ENCODE measurements around the gene APEH.
"Not testable (repeated sequence)": the region's sequence is repeated elsewhere in the genome, so short reads cannot be mapped to it uniquely, and the experiment has no call there.

The APEH gene

DNA sequence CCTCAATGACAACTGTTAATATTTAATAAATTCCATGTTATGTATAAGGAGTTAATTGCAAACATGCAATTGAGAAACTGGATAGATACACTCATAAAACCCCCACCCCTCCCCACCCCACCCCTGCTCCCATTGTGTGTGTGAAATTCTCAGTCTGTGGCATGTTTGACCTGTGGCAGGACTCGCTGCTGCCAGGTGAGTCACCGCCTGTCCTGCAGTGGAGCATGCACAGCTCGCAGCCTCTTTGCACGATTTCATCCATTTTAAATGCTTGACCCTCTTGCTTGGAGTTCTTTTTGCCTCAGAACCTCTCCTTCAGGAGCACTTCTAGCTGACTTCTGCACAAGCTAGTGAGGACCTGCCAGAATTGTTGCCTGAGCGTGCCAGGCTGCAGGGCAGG, 5.3 kb upstream of the APEH start:
- no peak for DNase-seq (ENCODE audit: low read depth)

DNA sequence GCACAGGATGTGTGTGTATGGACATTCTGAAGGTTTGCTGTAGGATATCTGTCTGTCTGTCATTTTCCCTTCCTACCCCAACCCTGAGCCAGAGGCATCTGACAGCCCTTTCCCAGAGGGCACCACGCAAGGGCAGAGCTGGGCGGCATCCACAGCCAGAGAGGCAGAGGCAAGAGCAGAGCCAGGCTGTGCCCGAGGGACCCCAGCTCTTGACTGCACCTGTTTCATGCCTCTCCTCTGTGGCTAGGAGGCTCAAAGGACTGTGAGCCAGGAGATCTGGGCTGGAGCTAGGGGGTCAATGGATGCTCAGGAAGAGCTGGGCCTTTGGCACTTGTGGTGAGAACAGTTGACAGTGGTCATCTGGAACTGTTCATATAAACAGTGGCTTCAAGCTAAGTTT, 4.8 kb upstream of the APEH start:
- no peak for DNase-seq (ENCODE audit: low read depth)

DNA sequence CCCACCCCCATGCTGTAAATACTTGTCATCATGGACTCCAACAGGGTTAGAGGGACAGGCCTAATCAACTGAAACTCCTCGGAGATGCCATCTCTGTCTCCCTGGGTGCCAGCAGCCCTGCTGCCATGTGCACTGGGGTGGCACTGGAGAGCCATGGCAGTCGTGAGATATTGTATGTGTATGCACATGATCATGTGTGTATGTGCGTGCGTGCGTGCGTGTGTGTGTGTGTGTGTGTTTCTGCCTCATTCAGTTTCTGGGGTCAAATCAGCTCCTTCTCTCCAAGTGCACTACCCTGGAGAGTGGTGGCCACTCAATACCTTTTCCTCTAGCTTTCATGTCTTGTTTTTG, 3.2 kb upstream of the APEH start:
- DNase-seq (ENCODE audit: low read depth): no peak

DNA sequence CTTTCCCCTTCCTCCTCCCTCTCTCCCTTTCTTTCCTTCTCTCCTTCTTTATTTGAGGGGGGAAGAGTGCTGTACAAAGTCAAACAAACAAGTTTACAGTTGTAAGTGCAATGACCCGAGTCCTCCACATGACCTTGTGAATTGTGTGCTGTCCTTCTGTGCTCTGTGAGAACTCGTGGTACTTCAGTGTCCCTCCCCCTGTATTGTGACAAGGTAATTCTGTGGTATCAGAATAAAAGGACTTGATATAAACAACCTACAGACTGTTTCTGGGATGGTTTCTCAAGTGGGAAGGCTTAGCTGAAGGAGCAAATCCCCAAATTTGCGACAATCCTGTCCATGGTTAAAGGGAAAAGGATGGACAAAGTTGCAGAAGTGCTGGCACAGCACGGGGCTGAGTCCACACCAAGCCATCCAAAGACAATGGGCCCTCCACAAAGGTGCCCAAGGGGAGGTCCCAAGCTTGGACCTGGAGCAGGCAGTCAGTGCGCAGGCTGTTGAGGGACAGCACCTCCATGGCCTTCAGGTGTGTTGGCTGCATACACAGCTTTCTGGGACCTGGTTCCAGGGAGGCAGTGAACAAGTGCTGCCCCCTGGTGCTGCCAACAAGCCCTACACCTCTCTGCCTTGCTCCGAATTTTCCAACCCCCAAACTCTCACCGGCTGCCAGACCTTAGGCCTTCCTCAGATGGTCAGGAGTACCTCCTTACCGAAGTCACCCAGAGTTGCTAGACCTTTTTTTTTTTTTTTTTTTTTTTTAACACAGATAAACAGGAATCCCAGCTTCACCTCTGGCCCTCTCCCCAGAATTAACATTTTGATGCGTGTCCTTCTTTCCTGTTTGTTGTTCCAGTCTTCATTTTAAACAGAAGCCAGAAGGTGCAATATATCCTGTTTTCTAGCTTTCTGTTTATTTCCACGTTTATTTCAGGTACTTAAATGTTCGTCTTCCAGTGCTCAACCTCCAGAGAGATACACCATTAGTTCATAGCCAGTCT, 2.6 kb upstream of the APEH start:
- peak; percentile 21 for DNase-seq (ENCODE audit: low read depth)

DNA sequence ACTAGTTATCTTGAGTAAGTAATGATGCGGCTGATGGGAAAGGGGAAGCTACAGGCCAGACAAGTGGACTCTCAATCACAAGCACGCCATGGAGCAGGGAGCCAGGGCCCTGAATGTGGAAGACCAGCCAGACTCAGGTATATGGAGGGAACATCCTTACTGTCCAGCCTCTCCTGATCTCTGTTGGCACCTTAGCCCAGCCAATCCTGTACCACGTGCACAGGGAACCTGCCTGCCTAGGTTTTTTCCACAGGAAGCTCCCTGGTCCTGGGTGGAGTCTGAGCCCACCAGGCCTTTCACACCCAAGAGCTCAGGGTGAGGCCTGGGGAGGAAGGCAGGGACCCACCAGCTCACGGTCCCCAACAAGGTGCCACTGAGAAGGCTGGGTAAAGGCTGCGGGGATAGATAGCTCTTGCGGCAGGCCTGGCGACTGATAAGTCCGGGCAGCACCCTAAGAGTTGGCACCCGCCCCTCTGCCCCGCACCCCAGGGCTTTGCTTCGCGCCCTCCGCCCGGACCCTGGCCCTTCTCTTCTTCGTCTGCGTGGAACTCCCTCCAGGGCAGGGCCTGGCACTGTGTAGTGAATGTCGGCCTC, 933 bp upstream of the APEH start:
- no peak for DNase-seq (ENCODE audit: low read depth)

DNA sequence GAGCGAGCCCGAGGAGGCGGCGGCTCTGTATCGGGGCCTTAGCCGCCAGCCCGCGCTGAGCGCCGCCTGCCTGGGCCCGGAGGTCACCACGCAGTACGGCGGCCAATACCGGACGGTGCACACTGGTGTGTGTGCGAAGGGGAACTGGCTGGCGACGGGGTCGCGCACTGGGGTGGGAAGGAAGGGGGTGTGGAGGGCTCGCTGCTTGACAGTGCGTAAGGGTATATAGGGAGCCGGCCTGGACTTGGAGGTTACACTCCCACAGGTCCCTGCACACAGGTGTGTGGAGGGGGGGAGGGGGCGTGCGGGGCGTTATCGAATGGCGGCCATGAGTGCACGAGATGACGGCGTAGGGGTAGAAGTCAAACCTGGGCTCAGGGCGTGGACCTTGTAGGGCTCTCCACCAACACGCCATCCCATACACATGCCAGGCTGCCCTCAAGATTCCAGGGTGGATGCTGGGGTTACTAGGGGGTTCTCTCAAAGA, 389 bp downstream of the APEH start:
- no peak for DNase-seq (ENCODE audit: low read depth)

DNA sequence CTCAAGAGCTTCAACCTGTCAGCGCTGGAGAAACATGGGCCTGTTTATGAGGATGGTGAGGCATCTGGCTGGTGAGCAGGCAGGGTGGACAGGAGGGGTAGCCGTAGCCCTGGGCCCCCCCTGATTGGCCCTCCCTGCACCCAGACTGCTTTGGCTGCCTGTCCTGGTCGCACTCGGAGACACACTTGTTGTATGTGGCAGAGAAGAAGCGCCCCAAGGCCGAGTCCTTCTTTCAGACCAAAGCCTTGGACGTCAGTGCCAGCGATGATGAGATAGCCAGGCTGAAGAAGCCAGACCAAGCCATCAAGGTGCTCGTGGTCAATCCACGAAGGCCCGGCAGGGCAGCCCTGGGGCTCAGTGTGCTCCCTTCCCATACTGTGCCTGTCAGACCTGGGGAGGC, 1.8 kb downstream of the APEH start:
- DNase-seq (ENCODE audit: low read depth): no peak

DNA sequence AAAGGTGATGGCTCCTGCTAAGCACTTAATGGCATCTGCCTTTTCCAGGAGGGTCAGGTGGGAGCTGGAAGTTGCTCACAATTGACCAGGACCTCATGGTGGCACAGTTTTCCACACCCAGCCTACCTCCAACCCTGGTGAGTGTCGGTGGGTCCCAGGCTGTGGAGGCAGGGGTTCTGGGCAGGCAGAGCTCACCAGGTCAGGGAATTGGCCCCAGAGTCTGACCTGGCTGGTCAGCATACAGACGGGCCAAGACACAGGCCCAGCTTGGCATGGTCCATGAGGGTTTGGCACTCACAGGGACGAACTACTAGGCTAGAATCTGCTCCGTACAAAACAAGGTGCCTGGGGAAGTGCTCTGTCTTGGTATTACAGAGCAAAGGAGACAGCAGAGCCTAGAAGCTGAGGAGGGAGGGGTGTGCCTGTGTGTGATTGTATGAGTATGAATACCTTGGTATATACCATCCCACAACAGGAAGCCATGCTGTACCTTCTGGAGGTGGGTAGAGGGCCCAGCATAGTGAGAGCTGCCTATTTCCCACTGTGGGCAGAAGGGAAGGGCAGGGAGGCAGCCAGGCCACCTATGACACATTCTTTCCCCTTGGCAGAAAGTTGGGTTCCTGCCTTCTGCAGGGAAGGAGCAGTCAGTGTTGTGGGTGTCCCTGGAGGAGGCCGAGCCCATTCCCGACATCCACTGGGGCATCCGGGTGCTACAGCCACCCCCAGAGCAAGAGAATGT, 6.5 kb downstream of the APEH start:
- DNase-seq (ENCODE audit: low read depth): no peak

DNA sequence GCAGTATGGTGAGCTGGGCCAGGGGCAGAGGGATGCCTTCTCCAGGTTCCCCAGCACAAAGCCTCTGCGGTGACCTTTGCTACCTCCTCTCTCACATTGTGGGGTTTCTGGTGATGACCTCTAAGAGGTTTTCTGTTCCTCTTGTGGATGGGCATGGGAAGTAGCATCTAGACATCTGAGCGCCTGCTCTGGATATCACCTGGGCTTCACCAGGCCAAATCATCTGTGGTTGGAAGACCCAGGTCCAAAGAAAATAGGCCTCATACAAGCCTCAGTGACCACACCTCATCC, 7.0 kb downstream of the APEH start:
- DNase-seq (ENCODE audit: low read depth): no peak

DNA sequence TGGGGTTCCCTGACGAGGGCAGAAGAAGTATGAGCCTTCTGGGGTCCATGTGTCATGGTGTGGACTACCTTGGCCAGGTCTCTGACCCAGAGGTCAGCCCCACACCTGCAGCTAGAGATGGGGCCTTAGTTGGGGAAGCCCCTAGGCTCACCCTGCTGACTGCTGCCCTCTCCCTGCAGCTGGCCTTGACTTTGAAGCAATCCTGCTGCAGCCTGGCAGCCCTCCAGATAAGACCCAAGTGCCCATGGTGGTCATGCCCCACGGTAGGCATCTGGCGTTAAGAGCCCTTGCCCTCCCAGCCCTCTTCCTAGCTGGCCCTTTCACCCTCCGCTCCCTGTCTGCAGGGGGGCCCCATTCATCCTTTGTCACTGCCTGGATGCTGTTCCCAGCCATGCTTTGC, 7.4 kb downstream of the APEH start:
- DNase-seq (ENCODE audit: low read depth): no peak

DNA sequence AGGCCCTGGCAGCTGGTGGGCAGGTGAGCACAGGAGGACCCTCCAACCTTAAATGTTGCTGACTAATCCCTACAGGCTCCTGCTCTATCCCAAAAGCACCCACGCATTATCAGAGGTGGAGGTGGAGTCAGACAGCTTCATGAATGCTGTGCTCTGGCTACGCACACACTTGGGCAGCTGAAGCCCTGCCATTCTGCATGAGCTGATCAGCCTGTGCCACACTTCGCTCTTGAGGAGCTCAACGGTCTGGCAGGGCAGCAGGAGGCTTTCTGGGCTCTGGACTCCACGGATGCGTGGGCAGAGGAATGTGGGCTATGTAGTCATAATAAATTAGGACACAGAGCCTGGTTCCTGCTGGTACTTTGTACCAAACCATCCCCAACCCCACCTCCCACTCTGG, 9.0 kb downstream of the APEH start:
- DNase-seq (ENCODE audit: low read depth): no peak

DNA sequence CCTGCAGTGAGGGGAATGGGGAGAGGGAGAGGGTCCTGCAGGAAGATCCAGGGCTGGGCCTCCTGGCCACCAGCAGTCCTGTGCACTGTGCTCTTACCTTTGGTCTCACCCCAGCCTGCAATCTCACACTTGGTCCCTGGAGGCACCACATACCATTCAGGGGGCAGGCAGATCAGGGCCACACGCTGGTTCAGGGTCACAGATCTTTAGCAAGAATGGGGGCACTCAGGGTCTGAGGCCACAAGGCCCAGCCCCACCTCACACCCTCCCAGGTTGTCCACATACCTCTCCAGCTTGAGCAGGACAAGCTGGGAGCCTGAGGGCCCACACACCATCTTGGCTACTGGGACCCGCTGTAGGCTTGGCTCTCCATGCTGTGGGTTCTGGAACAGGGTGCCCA, 10.3 kb downstream of the APEH start:
- DNase-seq (ENCODE audit: low read depth): not testable (repeated sequence)

DNA sequence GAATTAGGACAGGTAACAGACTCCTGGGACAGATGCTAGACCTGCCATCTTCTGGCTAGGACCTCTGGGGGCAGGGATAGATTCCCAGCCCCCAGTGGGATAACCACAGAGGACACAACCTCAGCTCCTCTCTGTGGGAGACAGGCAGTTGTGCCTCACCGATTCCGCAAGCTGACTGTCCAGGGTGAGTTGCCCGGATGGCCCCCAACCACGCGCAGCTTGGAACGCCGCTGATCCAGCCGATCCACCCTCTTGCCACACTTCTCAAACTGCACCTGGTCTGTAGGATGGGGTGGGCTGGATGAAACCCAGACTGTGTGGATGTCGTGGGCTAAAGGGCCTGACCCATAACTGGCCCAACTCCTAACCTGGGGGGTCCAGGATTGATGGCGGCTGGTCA, 11.0 kb downstream of the APEH start:
- not testable (repeated sequence) for DNase-seq (ENCODE audit: low read depth)

DNA sequence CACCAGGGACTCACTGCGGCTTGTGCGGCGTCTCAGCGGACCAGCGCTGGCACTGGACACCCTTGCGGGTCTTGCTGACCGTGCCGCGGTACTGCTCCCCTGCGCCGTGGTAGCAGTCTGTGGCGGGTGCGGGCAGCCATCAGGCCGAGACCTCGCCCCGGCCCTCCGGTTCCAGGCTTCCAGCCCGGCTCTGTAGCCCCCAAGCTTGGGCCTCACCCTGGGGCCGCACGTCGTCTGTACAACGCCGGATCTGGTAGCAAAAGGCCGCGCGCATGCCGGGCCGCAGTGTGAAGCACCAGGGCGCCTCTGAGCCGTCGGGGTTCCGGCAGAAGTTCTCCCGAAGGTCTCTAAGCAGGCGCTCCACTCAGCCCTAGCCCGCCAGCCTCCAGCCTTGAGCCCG, 11.7 kb downstream of the APEH start:
- DNase-seq (ENCODE audit: low read depth): not testable (repeated sequence)

DNA sequence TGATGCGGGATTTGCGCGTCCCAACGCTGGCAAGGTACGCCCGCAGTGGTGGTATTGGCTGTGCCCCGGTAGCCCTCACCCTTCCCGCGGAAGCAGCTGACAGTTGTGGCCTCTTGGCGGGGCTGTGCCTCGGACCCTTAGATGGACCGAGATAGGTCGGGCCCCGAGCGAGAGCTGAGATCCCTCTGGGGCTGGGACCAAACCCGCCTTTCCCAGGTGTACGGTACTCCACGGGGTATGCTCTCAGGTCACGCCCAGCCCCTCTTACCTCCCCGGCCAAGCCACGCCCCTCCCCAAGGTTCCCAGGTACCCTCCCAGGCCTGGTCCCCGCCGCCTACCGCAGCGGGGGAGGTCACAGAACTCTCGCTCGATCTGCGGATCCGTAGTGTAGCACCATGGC, 12.2 kb downstream of the APEH start:
- not testable (repeated sequence) for DNase-seq (ENCODE audit: low read depth)

DNA sequence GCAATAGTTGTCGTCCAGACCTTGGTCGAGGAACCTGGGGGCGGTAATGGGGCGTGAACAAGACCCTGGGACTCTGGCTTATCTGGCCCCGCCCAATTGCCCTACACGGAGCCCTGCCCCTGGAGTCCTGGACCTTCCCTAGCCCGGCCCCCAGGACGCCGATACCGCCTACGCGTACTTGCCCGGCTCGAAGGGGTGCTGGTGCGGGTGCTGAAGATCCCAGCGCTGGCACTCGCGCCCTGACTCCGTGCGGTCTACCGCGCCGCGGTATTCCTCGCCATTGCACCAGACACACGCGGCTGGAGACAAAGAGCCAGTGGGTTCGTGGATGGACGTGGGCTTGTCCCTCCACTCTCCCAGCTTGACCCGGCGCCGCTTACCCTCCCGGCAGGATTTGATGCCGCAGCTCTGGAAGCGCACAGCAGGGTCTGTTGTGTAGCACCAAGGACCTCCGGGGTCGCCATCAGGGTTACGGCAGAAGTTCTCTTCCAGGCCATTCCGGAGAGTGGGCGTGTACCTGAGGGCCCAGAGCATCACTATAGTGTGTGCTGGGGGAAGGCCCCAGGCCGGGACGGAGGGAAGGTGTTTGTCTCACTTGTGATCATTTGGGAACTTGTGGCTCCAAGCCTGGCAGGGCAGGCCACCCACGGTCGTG, 12.7 kb downstream of the APEH start:
- not testable (repeated sequence) for DNase-seq (ENCODE audit: low read depth)

DNA sequence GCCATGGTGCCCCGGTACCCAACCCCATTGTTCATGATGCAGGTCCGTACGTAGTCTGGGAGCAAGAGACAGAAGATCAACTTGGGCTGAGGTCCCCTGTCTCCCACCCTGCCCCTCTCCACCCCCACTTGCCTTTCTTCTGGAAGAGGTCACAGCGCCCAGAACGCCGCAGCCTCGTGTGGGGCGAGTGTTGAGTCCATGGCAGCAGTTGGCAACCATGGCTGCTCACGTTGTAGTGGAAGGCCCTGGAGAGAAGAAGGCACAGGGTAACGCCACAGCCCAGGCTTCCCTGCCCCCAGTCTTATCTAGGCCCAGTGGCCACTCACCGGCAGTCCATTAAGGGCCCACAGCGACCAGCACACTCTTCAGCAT, 13.3 kb downstream of the APEH start:
- DNase-seq (ENCODE audit: low read depth): not testable (repeated sequence)

DNA sequence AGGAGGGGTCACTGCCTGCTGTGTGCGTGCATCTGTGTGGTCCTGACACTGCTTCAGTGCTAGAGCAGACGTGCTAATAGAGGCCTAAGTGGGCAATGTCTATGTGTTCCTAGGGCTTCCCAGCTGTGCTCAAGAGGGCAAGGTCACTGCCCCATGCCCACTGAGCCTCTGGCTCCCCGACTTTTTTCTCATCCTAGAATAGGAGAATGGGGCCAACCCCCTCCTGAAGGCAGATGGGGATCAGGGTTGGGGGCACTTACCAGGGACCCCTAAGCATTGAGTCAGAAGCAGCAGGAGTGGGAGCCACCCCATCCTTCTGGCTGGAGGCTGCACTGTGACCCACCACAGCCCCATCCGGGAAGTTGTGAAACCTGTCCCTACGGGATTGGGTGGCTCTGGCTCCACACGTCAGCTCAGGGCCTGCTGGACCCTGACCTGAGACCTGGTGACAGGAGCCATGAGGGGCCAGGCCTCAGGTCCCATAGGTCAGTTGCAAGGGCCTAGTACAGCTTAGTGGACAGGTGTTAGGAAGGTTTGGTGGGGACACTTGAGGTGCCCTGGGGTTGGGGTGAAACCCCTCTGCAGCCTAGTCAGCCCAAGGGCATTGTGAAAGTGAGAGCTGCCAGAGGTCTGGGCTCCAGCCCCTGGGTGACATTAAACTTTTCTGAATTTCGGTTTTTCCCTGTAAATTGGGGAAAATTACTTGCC, 14.3 kb downstream of the APEH start:
- not testable (repeated sequence) for DNase-seq (ENCODE audit: low read depth)

DNA sequence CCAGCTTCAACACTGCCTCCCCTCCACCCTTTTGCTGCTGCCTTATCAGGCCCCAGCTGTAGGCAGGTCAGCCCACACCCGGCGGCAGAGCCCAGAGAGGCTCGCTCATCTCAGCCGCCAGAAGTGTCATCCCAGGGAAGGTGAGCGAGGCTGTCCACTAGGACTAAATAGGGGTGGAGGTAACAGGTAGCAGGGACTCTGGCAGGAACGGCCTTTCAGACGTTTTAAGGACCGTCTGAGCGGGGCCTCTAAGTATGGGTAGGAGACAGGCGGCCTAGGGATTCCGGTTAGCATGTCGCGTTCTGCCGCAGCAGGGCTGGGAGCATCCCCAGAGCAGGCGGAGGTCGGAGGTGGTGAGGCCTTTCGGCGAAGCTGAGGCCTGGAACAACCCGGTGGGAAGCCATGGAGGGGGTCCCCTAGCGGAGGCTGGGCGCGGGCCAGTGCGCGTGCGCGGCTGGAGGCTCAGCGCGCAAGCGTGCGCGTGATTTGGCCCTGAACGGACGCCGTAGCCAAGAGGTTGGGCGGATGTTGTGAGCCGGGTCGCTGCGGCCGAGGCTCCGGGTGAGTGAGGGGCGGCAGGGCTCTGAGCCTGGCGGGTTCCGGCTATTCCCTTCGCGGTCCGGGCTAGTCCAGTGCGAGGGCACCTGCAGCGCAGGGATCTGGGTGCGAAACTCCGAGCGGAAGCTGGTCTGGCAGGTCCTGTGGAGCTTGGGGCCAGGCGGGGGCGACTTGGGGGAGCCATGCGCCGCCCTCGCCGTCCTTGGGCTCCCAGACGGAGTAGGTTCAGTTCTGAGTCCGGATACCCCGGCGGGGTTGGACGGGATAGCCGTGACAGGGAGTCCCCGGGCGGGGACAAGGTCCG, 15.1 kb downstream of the APEH start, which contains the start of the genes MST1 and RNF123:
Gene MST1, minus strand, starts transcription at position 429 of the 862 bp plus-strand sequence. CDS start 783 bp downstream, outside the sequence.
Gene RNF123, plus strand, starts transcription at position 512 of the 862 bp plus-strand sequence. CDS start 1,609 bp downstream, outside the sequence.
- DNase-seq (ENCODE audit: low read depth): peak; percentile 80

DNA sequence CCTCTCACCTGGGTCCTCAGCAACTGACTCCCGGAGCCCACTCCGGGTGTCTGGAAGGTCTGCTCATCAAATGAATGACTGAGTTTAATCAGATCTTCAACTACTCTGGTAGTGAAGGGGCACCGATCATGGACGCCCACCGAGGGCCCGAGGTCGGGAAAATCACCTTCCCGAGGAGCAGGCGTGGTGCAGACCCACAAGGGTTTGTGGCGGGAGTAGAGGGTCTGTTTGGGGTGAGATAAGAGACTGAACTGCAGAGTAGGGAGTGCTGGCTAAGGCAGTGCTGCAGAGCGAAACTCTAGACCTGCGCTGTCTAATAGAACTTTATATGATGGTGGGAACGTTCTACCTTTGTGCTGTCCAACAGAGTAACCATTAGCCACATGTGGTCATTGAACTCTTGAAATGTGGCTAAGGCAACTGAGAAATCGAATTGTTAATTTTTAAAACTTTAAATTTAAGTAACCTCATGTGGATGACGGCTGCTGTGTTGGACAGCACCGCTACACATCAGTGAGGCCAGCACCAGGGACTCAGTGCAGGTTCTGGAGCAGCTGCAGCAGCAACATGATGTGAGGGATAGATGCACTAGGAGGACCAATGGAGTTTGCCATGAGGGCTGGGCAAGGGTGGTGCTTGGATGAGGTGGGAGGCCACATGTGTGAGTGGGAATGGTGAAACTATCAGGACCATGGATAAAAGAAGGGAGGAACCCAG, 15.9 kb downstream of the APEH start:
- not testable (repeated sequence) for DNase-seq (ENCODE audit: low read depth)

Data from stromal cell of bone marrow (primary cell).